Spleen (tissue), 7 donors: Measurements from ENCODE around the gene ABCA10.

Experiments
- POLR2A ChIP-seq, 3 donors: fragments of 450-650 bp; IDR thresholded peaks; one replicate each; pipeline ENCODE4 v1.5.1; 2017; ENCODE audit warnings: antibody characterized with exemption in 3 of 3, mild to moderate bottlenecking in 1 of 3
- POLR2AphosphoS5 ChIP-seq, 3 donors: sonication (generic); formaldehyde crosslinking; IDR thresholded peaks; one replicate each; pipeline ENCODE4 v1.5.1; 2017; ENCODE audit warnings: antibody characterized with exemption in 3 of 3
- TF ChIP-seq, protein P1 (sequence below), 11 experiments: fragments of 200-600 bp in 7 of 11; fragments of 450-650 bp in 4 of 11; sonication (generic) in 4 of 11; IDR thresholded peaks in 8 of 11; conservative IDR thresholded peaks in 3 of 11; 1 replicate in 7 of 11; 2 replicates in 4 of 11; pipeline versions ENCODE4 v1.4.0 to v1.8.0; 2016 to 2021; ENCODE audit warnings: antibody characterized with exemption in 11 of 11, inconsistent platforms in 4 of 11, mild to moderate bottlenecking in 1 of 11
- donor health status: DM: no; HTN: no; CAD: no; lungs with moderate emphysema.
- donor health status: DM: no; HTN: no; CAD: no.
- donor health status: DM: no; HTN: no; CAD: no.

DNA sequence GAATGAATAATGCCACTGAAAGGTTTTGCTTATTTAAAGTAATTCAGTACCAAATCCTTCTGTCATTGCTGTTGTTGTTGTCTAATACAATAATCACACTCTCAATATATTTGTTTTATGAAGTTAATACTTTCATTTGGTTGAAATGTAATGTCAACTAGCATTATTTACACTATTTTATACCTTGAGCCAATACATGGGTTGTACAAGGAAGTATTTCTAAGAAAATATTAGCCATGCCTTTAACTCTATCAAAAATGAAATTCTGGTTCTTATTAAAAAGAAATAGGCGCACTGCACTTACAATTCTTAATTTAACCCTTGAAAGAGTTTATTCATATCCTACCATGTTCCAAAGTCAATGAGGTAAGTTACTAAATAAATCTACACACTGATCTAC lies 17.6 kb upstream of the ABCA10 start:
- TF ChIP-seq, protein P1, sequence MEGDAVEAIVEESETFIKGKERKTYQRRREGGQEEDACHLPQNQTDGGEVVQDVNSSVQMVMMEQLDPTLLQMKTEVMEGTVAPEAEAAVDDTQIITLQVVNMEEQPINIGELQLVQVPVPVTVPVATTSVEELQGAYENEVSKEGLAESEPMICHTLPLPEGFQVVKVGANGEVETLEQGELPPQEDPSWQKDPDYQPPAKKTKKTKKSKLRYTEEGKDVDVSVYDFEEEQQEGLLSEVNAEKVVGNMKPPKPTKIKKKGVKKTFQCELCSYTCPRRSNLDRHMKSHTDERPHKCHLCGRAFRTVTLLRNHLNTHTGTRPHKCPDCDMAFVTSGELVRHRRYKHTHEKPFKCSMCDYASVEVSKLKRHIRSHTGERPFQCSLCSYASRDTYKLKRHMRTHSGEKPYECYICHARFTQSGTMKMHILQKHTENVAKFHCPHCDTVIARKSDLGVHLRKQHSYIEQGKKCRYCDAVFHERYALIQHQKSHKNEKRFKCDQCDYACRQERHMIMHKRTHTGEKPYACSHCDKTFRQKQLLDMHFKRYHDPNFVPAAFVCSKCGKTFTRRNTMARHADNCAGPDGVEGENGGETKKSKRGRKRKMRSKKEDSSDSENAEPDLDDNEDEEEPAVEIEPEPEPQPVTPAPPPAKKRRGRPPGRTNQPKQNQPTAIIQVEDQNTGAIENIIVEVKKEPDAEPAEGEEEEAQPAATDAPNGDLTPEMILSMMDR (IDR thresholded peaks at IDR 0.05 in 8 of 11, conservative IDR thresholded peaks at IDR 0.05 in 3 of 11) = no peak
- TF ChIP-seq POLR2AphosphoS5 (IDR thresholded peaks at IDR 0.05) (no peak), POLR2A (IDR thresholded peaks at IDR 0.05) (no peak)
